ENCODE data around the gene IGSF9. TPM values are rescaled to one million over a fixed set of nuclear protein-coding genes. Genes with fewer than 3 reads are reported as not detected.

Gene IGSF9
- polyA plus RNA-seq, 1 donor from 2014 or later, result 11.8 TPM

DNA sequence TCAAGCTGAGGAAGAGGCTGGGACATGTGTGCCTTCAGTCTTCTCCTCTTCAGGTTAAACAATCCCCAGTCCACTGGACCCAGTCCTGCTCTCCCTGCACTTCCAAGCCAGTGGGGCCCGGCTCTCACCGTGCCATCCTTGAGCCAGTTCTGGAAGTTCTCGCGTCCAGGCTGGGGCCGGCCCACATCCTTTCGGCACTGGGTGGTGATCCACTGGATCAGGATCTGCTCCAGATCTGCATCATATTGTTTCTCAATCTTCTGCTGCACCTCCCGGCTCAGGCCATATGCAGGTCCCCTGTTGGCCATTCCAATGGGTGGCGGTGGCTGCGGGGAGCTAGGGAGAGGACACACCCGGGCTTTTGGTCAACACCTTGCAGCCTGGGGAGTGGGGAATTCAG, 25.2 kb downstream of the IGSF9 start:
- TF ChIP-seq EP300 (conservative IDR thresholded peaks at IDR 0.05; ENCODE audit: poor library complexity, severe bottlenecking), result no peak
- TF ChIP-seq EZH2 (IDR thresholded peaks at IDR 0.05; ENCODE audit: borderline replicate concordance, insufficient read depth, low read length, poor library complexity, severe bottlenecking), result no peak
- no peak for TF ChIP-seq MXI1 (conservative IDR thresholded peaks at IDR 0.05; ENCODE audit: poor library complexity, severe bottlenecking)
- TF ChIP-seq TAF1 (IDR thresholded peaks at IDR 0.05; ENCODE audit: low read depth), result no peak
- no peak for TF ChIP-seq POLR2AphosphoS5 (IDR thresholded peaks at IDR 0.05)
- TF ChIP-seq, protein P1, sequence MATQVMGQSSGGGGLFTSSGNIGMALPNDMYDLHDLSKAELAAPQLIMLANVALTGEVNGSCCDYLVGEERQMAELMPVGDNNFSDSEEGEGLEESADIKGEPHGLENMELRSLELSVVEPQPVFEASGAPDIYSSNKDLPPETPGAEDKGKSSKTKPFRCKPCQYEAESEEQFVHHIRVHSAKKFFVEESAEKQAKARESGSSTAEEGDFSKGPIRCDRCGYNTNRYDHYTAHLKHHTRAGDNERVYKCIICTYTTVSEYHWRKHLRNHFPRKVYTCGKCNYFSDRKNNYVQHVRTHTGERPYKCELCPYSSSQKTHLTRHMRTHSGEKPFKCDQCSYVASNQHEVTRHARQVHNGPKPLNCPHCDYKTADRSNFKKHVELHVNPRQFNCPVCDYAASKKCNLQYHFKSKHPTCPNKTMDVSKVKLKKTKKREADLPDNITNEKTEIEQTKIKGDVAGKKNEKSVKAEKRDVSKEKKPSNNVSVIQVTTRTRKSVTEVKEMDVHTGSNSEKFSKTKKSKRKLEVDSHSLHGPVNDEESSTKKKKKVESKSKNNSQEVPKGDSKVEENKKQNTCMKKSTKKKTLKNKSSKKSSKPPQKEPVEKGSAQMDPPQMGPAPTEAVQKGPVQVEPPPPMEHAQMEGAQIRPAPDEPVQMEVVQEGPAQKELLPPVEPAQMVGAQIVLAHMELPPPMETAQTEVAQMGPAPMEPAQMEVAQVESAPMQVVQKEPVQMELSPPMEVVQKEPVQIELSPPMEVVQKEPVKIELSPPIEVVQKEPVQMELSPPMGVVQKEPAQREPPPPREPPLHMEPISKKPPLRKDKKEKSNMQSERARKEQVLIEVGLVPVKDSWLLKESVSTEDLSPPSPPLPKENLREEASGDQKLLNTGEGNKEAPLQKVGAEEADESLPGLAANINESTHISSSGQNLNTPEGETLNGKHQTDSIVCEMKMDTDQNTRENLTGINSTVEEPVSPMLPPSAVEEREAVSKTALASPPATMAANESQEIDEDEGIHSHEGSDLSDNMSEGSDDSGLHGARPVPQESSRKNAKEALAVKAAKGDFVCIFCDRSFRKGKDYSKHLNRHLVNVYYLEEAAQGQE (IDR thresholded peaks at IDR 0.05; ENCODE audit: borderline replicate concordance), result no peak
- TF ChIP-seq CTCF (IDR thresholded peaks at IDR 0.05; ENCODE audit: poor library complexity, severe bottlenecking), result no peak
- TF ChIP-seq RAD21 (conservative IDR thresholded peaks at IDR 0.05), result no peak
- TF ChIP-seq SMC3 (conservative IDR thresholded peaks at IDR 0.05; ENCODE audit: poor library complexity), result no peak
- Histone ChIP-seq H3K4me3 (ENCODE audit: low read length) (no peak overlapping the region), H3K27me3 (ENCODE audit: insufficient read depth, low read depth, low read length) (peaks cover 12% of the 10 kb centered on the region), H3K79me2 (replicated peaks; ENCODE audit: insufficient read depth, low read length) (no peaks in the 10 kb centered on the region), H3K9me2 (ENCODE audit: insufficient read depth, low read length) (no peaks in the 10 kb centered on the region), H3K4me2 (ENCODE audit: low read length) (no peak overlapping the region), H3K9me3 (ENCODE audit: low read length) (no peaks in the 10 kb centered on the region), H2AFZ (ENCODE audit: low read depth, low read length) (no peak overlapping the region), H3K36me3 (ENCODE audit: insufficient read depth, low read length) (no peaks in the 10 kb centered on the region), H4K20me1 (ENCODE audit: insufficient read depth) (no peaks in the 10 kb centered on the region), H3F3A (ENCODE audit: insufficient read depth, low read length, poor library complexity, severe bottlenecking) (no peaks in the 10 kb centered on the region), H3K27ac (ENCODE audit: low read length) (no peak overlapping the region), H3K9ac (ENCODE audit: low read length) (no peak overlapping the region)

DNA sequence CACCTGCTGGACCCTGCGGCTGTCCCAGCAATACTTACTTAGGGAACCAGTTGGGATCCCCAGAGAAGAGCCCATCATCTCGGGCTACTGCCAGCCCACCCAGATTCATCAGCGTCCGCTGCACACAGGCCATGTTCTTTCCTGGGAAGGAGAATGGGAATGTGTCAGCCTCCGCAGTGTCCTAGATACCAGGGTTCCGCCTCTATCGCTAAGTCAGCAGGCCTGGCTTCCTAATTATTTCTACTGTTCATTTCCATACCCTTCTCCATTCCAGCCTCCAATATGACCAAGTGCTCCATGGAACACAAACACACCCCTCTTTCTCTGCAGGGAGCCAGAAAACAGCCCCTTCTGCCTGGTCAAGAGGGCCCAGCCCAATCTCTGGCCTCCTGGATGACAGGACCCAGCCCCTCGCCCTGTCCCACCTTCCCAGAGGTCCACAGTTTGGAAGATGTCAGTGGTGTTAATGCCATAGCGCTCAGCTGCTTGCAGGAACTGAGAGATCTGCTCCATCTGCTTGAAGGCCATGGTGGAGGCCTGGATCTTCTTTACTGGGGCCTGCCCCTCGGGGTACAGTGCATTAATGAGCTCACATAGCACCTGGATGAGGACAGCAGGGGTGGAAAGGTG, 26.1 kb downstream of the IGSF9 start:
- TF ChIP-seq, protein P1 (IDR thresholded peaks at IDR 0.05; ENCODE audit: borderline replicate concordance), result no peak
- no peak for TF ChIP-seq SMC3 (conservative IDR thresholded peaks at IDR 0.05; ENCODE audit: poor library complexity)
- TF ChIP-seq EZH2 (IDR thresholded peaks at IDR 0.05; ENCODE audit: borderline replicate concordance, insufficient read depth, low read length, poor library complexity, severe bottlenecking), result no peak
- no peak for TF ChIP-seq EP300 (conservative IDR thresholded peaks at IDR 0.05; ENCODE audit: poor library complexity, severe bottlenecking)
- TF ChIP-seq TAF1 (IDR thresholded peaks at IDR 0.05; ENCODE audit: low read depth), result no peak
- no peak for TF ChIP-seq RAD21 (conservative IDR thresholded peaks at IDR 0.05)
- no peak for TF ChIP-seq MXI1 (conservative IDR thresholded peaks at IDR 0.05; ENCODE audit: poor library complexity, severe bottlenecking)
- no peak for TF ChIP-seq CTCF (IDR thresholded peaks at IDR 0.05; ENCODE audit: poor library complexity, severe bottlenecking)
- no peak for TF ChIP-seq POLR2AphosphoS5 (IDR thresholded peaks at IDR 0.05)
- no peaks in the 10 kb centered on the region for H3K9me3 ChIP-seq (ENCODE audit: low read length)
- H4K20me1 ChIP-seq (ENCODE audit: insufficient read depth), result no peaks in the 10 kb centered on the region
- H3K9me2 ChIP-seq (ENCODE audit: insufficient read depth, low read length), result no peaks in the 10 kb centered on the region
- peaks cover 4% of the 10 kb centered on the region for H3K27me3 ChIP-seq (ENCODE audit: insufficient read depth, low read depth, low read length)
- H3K9ac ChIP-seq (ENCODE audit: low read length), result no peak overlapping the region
- H3K79me2 ChIP-seq (replicated peaks; ENCODE audit: insufficient read depth, low read length), result no peaks in the 10 kb centered on the region
- no peak overlapping the region for H3K27ac ChIP-seq (ENCODE audit: low read length)
- H2AFZ ChIP-seq (ENCODE audit: low read depth, low read length), result no peak overlapping the region
- H3K4me2 ChIP-seq (ENCODE audit: low read length), result no peak overlapping the region
- no peak overlapping the region for H3K4me3 ChIP-seq (ENCODE audit: low read length)
- no peaks in the 10 kb centered on the region for H3K36me3 ChIP-seq (ENCODE audit: insufficient read depth, low read length)
- H3F3A ChIP-seq (ENCODE audit: insufficient read depth, low read length, poor library complexity, severe bottlenecking), result no peaks in the 10 kb centered on the region

Measured in neural cell (in vitro differentiated cells).